Chondrocyte (in vitro differentiated cells): Measurements from ENCODE around the gene TRIM14. TPM values are rescaled to one million over a fixed set of nuclear protein-coding genes. Genes with fewer than 3 reads are reported as not detected.

ENCODE experiments used
- DNase-seq: peaks from one replicate; pipeline ENCODE4 v3.0.0; 2021; ENCODE audit warnings: mixed read lengths, low spot score
- H3K27ac Mint-ChIP-seq: one replicate; pipeline ENCODE4 v1.8.0; 2021; ENCODE audit warnings: mild to moderate bottlenecking, moderate library complexity, mixed read lengths; ENCODE audit not compliant: unreplicated experiment
- H3K27me3 Mint-ChIP-seq: 2 replicates; pipeline ENCODE4 v1.8.0; 2021; ENCODE audit warnings: low read depth, mixed read lengths
- H3K36me3 Mint-ChIP-seq: 2 replicates; pipeline ENCODE4 v1.8.0; 2021; ENCODE audit warnings: low read depth, mixed read lengths
- H3K4me1 Mint-ChIP-seq: 2 replicates; pipeline ENCODE4 v1.8.0; 2021; ENCODE audit warnings: low read depth, mild to moderate bottlenecking, mixed read lengths
- H3K4me3 Mint-ChIP-seq: one replicate; pipeline ENCODE4 v1.8.0; 2021; ENCODE audit warnings: mild to moderate bottlenecking, moderate library complexity, mixed read lengths; ENCODE audit not compliant: unreplicated experiment
- H3K9me3 Mint-ChIP-seq: 2 replicates; pipeline ENCODE4 v1.8.0; 2021; ENCODE audit warnings: low read depth, mixed read lengths
- total RNA-seq: library from RNA; stranded (reverse); gene quantifications from 3 replicates; pipeline ENCODE4 v1.2.1, GENCODE V29; 2021
- TF ChIP-seq, protein P1 (sequence below): fragments of 200-600 bp; sonication (generic); IDR thresholded peaks from 2 replicates; pipeline ENCODE4 v1.5.0; 2021; ENCODE audit warnings: antibody characterized with exemption, mild to moderate bottlenecking, moderate library complexity

TRIM14 gene
- total RNA-seq, 1 donor from 2014 or later = 1.1 TPM

DNA sequence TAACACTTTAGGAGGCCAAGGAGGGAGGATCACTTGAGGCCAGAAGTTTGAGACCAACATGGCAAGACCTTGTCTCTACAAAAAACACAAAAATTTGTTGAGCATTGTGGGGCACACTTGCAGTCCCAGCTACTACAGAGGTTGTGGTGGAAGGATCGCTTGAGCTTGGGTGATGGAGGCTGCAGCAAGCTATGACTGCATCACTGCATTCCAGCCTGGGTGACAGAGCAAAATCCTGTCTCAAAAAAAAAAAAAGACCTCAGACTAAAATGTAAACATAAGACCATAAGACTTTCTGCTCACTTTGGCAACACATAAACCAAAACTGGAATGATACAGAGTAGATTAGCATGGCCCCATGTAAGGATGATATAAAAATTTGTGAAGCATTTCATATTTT is 87.1 kb downstream of the TRIM14 start:
- peaks cover 3% of the 10 kb centered on the region for H3K36me3 Mint-ChIP-seq
- no peaks in the 10 kb centered on the region for H3K27me3 Mint-ChIP-seq
- no peaks in the 10 kb centered on the region for H3K9me3 Mint-ChIP-seq
- TF ChIP-seq, protein P1, sequence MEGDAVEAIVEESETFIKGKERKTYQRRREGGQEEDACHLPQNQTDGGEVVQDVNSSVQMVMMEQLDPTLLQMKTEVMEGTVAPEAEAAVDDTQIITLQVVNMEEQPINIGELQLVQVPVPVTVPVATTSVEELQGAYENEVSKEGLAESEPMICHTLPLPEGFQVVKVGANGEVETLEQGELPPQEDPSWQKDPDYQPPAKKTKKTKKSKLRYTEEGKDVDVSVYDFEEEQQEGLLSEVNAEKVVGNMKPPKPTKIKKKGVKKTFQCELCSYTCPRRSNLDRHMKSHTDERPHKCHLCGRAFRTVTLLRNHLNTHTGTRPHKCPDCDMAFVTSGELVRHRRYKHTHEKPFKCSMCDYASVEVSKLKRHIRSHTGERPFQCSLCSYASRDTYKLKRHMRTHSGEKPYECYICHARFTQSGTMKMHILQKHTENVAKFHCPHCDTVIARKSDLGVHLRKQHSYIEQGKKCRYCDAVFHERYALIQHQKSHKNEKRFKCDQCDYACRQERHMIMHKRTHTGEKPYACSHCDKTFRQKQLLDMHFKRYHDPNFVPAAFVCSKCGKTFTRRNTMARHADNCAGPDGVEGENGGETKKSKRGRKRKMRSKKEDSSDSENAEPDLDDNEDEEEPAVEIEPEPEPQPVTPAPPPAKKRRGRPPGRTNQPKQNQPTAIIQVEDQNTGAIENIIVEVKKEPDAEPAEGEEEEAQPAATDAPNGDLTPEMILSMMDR = no peak
- peaks cover 28% of the 10 kb centered on the region for H3K4me1 Mint-ChIP-seq
- no peak overlapping the region for H3K27ac Mint-ChIP-seq
- no peak for DNase-seq
- H3K4me3 Mint-ChIP-seq = no peak overlapping the region

DNA sequence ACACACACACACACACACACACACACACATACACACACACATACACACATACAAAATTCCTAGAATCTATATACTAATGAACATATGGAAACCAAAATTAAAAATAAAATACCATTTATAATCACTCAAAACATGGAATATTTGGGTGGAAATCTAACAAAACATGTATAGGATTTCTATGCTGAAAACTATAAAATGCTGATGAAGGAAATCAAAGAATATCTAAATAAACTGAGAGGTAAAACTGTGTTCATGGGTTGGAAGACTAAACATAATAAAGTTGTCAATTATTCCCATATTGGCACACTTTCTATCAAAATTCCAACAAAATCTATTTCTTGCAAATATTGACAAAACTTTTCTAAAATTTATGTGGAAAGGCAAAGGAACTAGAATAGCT is 87.9 kb downstream of the TRIM14 start:
- H3K27me3 Mint-ChIP-seq = no peaks in the 10 kb centered on the region
- peaks cover 26% of the 10 kb centered on the region for H3K4me1 Mint-ChIP-seq
- H3K9me3 Mint-ChIP-seq = no peaks in the 10 kb centered on the region
- no peak overlapping the region for H3K4me3 Mint-ChIP-seq
- DNase-seq = no peak
- no peak overlapping the region for H3K27ac Mint-ChIP-seq
- H3K36me3 Mint-ChIP-seq = peaks cover 3% of the 10 kb centered on the region
- TF ChIP-seq, protein P1 = no peak

DNA sequence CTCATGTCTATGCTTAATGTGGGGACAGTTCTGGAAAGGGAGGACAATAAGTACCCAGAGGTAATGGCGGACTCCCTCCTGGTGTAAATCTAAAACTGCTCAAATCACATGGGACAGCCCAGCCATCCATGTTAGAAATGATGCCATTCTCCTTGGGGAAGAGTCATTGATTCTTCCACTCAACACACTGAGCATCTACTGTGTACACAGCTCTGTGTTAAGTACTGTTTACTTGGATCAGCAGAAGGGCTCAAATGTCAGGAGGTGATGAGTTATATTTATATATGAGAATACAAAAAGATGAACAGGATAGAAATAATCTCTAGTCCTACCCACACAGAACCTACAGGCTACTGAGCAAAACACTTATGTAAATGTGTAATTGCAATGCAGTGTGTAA is 94.3 kb downstream of the TRIM14 start:
- Mint-ChIP-seq H3K27ac (no peak overlapping the region), H3K36me3 (peaks cover 8% of the 10 kb centered on the region), H3K4me3 (no peak overlapping the region), H3K9me3 (no peaks in the 10 kb centered on the region), H3K27me3 (no peaks in the 10 kb centered on the region), H3K4me1 (peaks cover 3% of the 10 kb centered on the region)
- TF ChIP-seq, protein P1 = no peak
- DNase-seq = no peak

DNA sequence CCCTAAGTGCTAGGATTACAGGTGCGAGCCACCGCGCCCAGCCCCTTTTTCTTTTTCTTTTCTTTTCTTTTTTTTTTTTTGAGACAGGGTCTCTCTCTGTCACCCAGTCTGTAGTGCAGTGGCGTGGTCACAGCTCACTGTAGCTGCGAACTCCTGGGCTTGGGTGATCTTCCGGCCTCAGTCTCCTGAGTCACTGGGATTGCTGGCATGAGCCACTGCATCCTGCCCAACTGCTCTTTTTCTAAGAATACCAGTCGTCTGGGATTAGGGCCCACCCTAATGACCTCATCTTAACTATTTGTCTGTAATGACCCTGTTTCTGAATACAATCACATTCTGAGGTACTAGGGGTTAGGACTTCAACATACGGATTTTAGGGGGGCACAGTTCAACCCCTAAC is 96.6 kb downstream of the TRIM14 start:
- no peak for DNase-seq
- TF ChIP-seq, protein P1 = no peak
- Mint-ChIP-seq H3K36me3 (peaks cover 13% of the 10 kb centered on the region), H3K4me1 (peaks cover 3% of the 10 kb centered on the region), H3K27ac (peak overlapping the region; percentile 46), H3K9me3 (no peaks in the 10 kb centered on the region), H3K4me3 (no peak overlapping the region), H3K27me3 (no peaks in the 10 kb centered on the region)

DNA sequence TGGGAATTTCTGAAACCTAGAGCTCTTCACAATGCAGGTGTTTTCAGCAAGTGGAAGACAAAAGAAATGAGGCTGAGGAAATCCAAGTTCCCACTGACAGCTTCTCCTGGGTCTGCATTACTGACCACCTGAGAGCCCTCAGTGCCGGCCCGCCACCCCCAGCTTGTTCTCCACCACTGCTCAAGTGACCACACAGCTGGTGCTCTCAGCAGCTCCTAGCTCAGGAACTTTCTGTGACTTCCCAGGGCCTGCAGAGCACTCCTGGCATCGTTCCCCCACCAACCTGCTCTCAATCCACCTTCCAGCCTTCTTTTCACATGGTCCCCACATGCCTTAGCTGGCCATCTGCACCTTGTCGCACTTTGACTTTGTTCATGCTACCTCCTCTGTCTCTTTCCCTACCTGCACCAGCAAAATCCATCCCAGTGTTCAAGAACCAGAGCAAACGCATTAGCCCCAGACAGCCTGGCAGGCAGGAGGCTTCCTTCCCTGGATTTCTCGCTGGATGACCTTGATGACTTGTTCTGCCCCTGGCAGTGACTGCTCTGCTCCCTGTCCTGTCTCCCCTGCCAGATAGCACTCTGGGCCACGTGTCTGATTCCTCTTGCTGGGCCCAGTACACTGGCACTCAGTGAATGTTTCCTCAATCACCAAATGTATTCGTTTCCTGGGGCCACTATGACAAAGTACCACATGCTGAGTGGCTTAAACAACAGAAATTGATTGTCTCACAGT is 97.5 kb downstream of the TRIM14 start:
- no peaks in the 10 kb centered on the region for H3K9me3 Mint-ChIP-seq
- H3K4me1 Mint-ChIP-seq = peaks cover 3% of the 10 kb centered on the region
- TF ChIP-seq, protein P1 = no peak
- H3K27ac Mint-ChIP-seq = no peak overlapping the region
- DNase-seq = no peak
- no peaks in the 10 kb centered on the region for H3K27me3 Mint-ChIP-seq
- no peak overlapping the region for H3K4me3 Mint-ChIP-seq
- H3K36me3 Mint-ChIP-seq = peaks cover 17% of the 10 kb centered on the region
